Embryonic facial prominence (tissue), 1 donor: ENCODE results near the gene RSRP1.

Experiments
- DNase-seq: peaks from one replicate; pipeline ENCODE4 v3.0.0-alpha.2; 2016; ENCODE audit errors: extremely low spot score

Gene RSRP1

DNA sequence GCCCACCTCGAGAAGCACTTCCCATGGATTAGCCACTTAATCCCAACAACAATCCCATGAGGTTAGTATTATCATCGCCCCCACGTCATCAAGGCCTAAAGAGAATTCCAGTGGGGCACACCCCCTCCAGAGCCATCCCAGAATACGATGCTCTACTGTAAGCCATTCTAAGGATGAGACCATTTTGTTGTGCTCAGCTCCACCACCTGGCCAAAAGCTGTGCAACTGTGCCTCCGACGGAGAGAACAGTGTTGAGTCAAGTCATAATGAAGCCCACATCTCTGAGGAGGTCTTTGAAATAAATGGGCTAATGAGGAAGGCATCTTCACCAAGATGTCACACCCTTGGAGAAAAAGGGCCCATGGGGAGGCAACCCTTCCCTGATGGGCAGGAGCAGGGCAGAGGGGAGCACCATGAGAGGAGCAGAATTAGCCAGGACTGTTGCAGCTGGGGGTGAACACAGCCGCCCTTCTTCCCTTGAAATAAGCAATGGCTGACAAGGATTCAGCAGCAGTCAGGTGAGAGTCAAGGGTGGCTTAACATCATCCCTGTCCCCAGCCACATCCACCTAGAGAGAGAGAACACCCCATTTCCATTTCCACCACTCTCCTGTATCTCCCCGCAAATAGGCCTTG is 29.5 kb downstream of the RSRP1 start:
- DNase-seq: no peak

- DNase-seq: no peak
Observed at GRCh38 chr1:25217015-25217414, 30.2 kb downstream of the RSRP1 start.

GRCh38 chr1:25216123-25216522 is 31.1 kb downstream of the RSRP1 start:
- DNase-seq: no peak

DNA sequence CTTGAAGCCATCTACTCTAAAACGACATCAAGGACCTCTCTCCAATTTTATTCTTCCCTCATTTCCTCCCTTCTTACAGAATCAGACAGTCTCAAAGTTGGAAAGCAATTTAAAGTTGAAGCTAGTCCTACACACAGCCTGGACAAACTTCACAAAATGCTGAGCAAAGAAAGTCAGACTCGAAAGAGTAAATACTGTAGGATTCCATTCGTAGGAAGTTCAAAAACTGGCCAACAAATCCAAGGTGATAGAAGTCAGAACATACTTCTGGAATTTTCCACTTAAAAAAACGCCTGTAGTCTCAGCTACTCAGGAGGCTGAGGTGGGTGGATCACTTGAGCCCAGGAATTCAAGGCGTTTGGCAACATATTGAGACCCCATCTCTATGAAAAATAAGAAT is 34.5 kb downstream of the RSRP1 start:
- DNase-seq: no peak

DNA sequence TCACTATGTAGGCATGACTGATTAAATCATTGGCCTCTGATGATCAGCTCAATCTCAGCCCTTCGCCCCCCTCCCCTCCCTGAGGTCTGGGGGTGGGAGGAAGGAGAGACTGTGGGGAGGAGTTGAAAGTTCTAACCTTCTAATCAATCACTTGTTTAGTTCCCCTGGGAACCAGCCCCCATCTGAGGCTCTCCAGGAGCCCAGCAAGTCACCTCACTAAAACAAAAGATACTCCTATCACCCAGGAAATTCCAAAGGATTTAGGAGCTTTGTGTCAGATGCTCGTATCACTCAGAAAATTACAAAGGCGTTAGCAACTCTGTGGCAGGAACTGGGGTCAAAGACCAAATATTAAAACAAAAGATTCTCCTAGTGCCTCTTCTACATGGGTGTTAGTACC is 36.5 kb downstream of the RSRP1 start:
- no peak for DNase-seq

DNA sequence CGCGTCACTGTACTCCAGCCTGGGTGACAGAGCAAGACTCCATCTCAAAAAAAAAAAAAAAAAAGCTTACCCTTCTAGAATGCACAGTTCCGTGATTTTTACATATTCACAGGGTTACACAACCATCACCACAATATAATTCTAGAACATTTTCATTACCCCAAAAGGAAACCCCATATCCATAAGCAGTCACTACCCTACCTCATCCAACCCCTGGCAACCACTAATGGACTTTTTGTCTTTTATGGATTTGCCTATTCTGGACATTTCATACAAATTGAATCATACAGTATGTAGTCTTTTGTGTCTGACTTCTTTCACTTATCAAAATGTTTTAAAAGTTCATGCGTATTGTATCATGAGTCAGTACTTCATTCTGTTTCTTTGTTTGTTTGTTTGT is 37.7 kb downstream of the RSRP1 start:
- DNase-seq: no peak

GRCh38 chr1:25208561-25209222 is 38.6 kb downstream of the RSRP1 start:
- no peak for DNase-seq

GRCh38 chr1:25208092-25208491 is 39.2 kb downstream of the RSRP1 start:
- DNase-seq: no peak

DNA sequence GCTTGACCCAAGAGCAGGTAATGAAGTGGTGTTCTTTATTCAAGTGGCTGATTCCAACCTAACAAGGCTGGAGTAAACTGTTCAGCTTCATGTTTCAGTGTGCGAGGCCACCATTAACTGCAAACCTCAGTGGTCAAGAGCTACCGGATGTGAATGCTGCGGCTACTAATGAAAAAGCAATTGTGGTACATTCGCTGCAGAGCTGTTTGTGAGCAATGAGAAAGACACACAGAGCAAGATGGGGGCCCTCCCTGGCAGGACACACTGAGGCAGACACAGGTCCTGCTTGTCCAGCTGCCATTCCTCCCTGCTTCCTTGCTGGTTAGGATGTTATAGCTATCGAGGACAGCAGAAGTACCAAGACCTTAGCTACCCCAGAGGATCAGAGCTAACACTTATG is 41.1 kb downstream of the RSRP1 start:
- no peak for DNase-seq

DNA sequence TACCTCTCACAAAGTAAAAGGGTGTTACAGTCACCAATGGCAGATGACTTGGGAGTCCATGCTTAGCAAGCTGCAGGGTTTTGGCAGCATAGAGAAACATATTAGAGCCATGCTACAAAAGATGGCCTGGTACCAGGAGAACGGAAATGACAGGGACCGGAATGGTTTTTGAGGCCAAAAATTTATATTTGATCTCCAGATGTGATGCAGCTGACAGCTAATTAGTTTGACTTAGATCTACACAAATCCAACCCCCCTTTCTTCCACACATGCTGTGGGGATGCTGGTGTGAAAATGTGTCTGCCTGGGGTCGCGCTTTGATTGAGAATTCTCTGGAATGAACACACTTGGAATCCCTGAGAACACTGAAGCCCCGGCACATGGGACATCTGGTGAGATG is 41.5 kb downstream of the RSRP1 start:
- no peak for DNase-seq

DNA sequence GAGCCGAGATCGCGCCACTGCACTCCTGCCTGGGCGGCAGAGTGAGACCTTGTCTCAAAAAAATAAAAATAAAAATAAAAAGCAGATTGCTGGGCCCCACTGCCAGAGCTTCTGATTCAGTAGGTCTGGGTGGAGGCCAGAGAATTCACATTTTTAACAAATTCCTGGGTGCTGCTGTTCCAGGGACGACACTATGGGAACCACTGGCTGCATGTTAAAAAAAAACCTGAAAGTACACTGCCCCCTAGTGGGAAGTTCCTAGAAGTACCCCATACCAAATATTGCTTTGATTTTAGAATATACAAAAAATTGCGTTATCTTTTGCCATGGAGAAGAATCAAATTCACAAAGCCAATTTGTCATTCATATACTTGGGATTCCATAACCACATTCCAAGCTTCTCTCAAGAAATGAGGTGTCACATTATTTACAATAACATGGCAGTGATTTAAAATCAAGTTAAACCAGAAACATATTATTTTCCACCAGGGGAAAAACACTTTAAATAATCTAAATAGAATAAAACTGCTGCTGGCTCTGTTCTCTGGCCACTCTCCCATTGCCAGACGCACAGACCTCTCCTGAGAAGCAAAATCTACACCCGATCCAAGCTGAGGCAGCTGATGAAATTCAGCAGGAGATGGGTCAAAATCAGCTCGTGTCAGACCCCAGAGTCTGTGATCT is 42.3 kb downstream of the RSRP1 start:
- DNase-seq: peak; percentile 44

- no peak for DNase-seq
Observed at GRCh38 chr1:25201006-25201405, 46.2 kb downstream of the RSRP1 start.

DNA sequence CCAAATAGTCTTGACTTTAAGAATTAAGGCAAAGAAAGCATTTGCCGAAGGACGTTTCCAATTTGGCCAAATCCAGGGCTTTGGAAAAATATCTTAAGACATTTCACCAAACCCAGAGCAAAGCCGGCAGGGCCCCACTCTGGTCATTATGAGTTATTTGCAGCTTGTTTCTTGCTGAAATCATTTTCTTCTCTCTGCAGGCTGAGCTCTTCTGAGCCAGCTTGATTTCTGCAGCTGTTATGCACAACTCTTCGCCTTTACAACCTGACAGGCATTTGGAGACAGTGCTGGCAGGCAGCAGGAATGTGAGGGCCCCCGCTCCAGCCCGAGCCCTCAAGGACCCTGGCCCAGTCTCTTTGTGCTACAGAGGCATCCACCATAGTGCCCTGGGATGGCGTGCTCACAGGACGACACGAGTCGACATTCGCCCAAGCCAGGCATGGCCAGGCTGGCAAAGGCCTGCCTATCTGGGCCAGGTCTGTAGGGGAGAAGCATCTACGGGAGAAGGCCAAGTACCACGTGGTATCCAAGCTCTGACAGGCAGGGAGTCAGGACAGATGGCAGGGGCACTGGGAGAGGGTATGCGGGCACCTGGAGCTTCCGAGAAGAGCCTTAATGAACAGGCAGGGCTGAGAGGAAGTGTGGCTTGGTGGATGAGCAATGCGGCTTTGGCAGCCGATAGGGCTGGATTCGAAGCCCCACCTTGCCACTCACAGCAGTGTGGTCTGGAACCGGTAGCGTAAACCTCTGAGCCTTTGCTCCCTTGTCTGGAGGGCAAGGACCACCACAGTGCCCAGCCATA is 47.2 kb downstream of the RSRP1 start:
- DNase-seq: no peak

- DNase-seq: no peak
Observed at GRCh38 chr1:25198663-25199252, 48.5 kb downstream of the RSRP1 start.

DNA sequence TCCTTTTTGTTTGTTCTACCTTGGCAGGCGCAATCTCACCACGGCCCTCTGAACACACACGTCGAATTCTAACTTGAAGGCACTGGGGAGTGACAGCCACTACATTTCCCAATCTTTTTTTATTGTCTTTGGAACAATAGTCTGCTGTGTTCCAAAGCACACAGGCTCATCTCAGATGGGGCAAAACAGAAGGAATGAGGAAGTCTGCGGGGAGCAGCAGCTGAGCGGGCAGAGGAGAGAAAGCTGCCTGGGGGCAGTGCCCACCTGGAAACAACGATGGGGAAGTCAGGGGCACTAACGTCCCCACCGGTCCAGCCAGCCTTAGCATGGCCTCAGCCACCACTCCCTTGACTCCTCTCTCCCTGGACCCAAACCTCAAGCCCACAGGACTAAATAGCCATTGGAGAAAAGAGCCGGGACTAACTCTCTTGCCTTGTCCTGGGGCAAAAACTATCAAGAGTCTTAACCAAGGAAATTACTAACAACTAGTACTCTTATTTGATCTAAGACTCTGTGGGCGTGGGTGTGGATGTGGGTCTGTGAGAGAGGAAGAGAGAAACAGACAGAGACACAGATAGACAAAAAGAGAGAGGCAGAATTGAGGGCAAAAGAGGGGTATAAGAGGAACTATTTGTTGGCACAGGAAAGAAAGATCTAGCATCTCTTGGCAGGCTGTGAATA is 49.1 kb downstream of the RSRP1 start:
- no peak for DNase-seq

DNA sequence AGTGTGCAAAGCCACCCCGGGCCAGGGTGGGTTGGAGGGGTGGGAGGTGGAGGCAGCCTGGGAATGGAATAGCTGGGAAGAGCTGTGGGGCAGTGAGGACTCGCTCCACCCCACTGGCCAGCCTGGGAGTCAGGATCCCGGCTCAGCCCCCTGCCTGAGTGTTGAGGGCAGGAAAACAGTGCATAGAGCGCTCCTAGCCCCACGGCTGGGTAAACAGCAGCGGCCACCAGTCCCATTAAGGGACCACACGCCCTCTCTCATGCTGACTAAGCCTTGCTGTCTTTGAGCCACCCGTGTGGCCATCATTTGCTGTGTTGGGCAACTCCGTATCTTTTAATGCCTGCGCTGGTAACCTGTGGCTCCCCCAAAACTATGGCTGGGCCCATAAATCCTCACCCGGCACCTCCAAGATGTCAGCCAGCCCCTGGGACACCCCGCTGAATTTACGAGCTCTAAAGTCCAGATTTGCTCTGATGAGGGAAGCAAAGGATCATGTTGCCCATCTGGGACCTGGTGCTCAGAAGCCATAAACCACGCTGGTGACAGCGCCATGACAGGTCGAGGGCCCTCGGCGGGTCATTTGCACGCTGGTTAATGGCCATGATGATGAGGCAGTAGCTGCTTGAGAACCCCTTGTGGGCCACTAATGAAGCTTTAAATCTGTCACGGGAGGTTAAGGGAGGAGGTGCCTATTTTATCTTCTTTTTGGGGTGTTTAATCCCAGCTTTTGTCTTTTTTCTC is 49.8 kb downstream of the RSRP1 start:
- no peak for DNase-seq

DNA sequence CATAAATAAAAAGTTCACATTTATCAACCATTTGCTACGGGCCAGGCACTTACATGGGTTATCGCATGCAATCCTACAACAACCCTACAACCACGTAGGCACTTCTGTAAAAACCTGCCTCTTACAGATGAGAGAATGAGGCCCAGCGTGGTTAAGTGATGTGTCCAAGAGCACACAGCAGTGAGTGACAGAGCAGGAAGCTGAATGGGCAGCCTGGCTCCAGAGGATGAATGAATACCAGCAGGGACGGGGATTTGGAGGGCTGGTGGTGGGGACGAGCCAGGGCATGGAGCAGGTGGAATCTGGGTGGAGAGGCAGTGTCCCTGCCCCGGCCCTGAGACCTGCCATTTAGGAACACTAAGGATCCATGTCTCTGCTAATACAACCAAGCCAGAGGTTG is 50.4 kb downstream of the RSRP1 start:
- DNase-seq: no peak

GRCh38 chr1:25195835-25196234 is 51.4 kb downstream of the RSRP1 start:
- DNase-seq: no peak

GRCh38 chr1:25194572-25195020 is 52.7 kb downstream of the RSRP1 start:
- DNase-seq: no peak

DNA sequence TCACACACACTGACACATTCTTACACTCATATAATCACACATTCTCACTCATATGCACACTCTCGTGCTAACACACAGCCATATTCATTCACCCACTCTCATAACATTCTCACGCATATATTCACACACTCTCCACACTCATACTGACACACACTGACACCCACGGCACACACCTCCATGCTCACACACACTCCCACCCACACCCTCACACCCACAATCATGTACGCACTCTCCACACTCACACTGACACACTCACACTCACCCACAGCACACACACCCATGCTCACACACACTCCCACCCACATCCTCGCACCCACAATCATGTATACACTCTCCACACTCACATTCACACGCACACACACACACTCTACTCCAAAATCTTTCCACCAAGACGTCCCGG is 53.2 kb downstream of the RSRP1 start:
- no peak for DNase-seq

- DNase-seq: no peak
Observed at GRCh38 chr1:25193229-25193628, 54.0 kb downstream of the RSRP1 start.
